K562 (cell line): ENCODE data around the gene DAB2IP. TPM values are rescaled to one million over a fixed set of nuclear protein-coding genes. Genes with fewer than 3 reads are reported as not detected.

Experiments
- CREBBP ChIP-seq: IDR thresholded peaks from one replicate; pipeline ENCODE4 v1.6.1; 2012; ENCODE audit warnings: low read depth, mild to moderate bottlenecking, control low read depth, inconsistent platforms, low read length
- EP400 ChIP-seq: fragments of 450-650 bp; IDR thresholded peaks from 2 replicates; pipeline ENCODE4 v1.6.1; 2017; ENCODE audit warnings: antibody characterized with exemption, mild to moderate bottlenecking, moderate library complexity
- ESRRA ChIP-seq: fragments of 450-650 bp; IDR thresholded peaks from 2 replicates; pipeline ENCODE4 v1.6.1; 2014; ENCODE audit warnings: low read depth, mild to moderate bottlenecking, moderate library complexity, borderline replicate concordance
- GTF2E2 ChIP-seq: fragments of 200-800 bp; sonication (Bioruptor generic); IDR thresholded peaks from 2 replicates; pipeline ENCODE4 v1.6.1; 2016; ENCODE audit warnings: missing genetic modification characterization, missing compliant biosample characterization
- KLF13 ChIP-seq: fragments of 450-650 bp; IDR thresholded peaks from 2 replicates; pipeline ENCODE4 v1.6.1; 2016; ENCODE audit warnings: missing genetic modification characterization, low read depth, mild to moderate bottlenecking, missing compliant biosample characterization, moderate library complexity, borderline replicate concordance
- OTX1 ChIP-seq: fragments of 450-650 bp; formaldehyde crosslinking; IDR thresholded peaks from 2 replicates; pipeline ENCODE4 v1.4.0; 2022; ENCODE audit warnings: mild to moderate bottlenecking
- RBM25 ChIP-seq: fragments of 200-400 bp; formaldehyde crosslinking; IDR thresholded peaks from 2 replicates; pipeline ENCODE4 v1.6.1; 2018; ENCODE audit warnings: low read length, low read depth, moderate library complexity; ENCODE audit not compliant: severe bottlenecking
- RHOXF2B ChIP-seq: fragments of 250-450 bp; sonication (Bioruptor Pico); conservative IDR thresholded peaks from 2 replicates; pipeline ENCODE4 v1.5.1; 2021
- SMAD3 ChIP-seq: fragments of 450-650 bp; formaldehyde crosslinking; conservative IDR thresholded peaks from 2 replicates; pipeline ENCODE4 v1.4.0; 2020; ENCODE audit warnings: mild to moderate bottlenecking
- XRCC5 ChIP-seq: fragments of 200-400 bp; formaldehyde crosslinking; IDR thresholded peaks from 2 replicates; pipeline ENCODE4 v1.6.1; 2017; ENCODE audit warnings: low read depth, mild to moderate bottlenecking, low read length
- ZFP36 ChIP-seq: fragments of 150-350 bp; IDR thresholded peaks from 2 replicates; pipeline ENCODE4 v1.6.1; 2018; ENCODE audit warnings: low read length, low read depth; ENCODE audit not compliant: partially characterized antibody
- ZNF143 ChIP-seq: sonication (generic); formaldehyde crosslinking; IDR thresholded peaks from 2 replicates; pipeline ENCODE4 v1.9.0; 2022; ENCODE audit warnings: mild to moderate bottlenecking, missing genetic modification reagents
- polyA plus RNA-seq, 8 experiments: library from polyadenylated mRNA; depleted of rRNA in 4 of 8; stranded (reverse) in 5 of 8; unstranded in 3 of 8; fragments of >200 nt; fragmentation: Nextera tagmentation in 2 of 8; fragmentation: Illumina TruSeq in 1 of 8; extraction: Ambion mirVana in 2 of 8; extraction: Trizol in 1 of 8; gene quantifications; 2 replicates each; pipeline versions ENCODE4 v1.2.1 to v1.2.3, GENCODE V29; 2011 to 2014; ENCODE audit warnings: inconsistent platforms in 1 of 8, missing spikeins in 1 of 8
- total RNA-seq, 7 experiments: library from RNA; depleted of rRNA in 6 of 7; stranded (reverse); fragments of >200 nt in 6 of 7; fragmentation: Illumina TruSeq in 2 of 7; extraction: Trizol in 2 of 7; gene quantifications; 2 replicates each; pipeline versions ENCODE4 v1.2.1 to v1.2.3, GENCODE V29; 2011 to 2021; ENCODE audit warnings: low replicate concordance in 1 of 7
- TF ChIP-seq, protein P1 (sequence below): fragments of 450-650 bp; IDR thresholded peaks from 2 replicates; pipeline ENCODE4 v1.7.1; 2018; ENCODE audit warnings: mild to moderate bottlenecking, low read depth; ENCODE audit not compliant: partially characterized antibody
- TF ChIP-seq, protein P2 (sequence below): IDR thresholded peaks from 2 replicates; pipeline ENCODE4 v1.6.1; 2011; ENCODE audit warnings: borderline replicate concordance, low read depth, mild to moderate bottlenecking, moderate library complexity, low read length; ENCODE audit not compliant: insufficient read depth, poor library complexity, severe bottlenecking
- TF ChIP-seq, protein P3 (sequence below): fragments of 450-650 bp; formaldehyde crosslinking; IDR thresholded peaks from 2 replicates; pipeline ENCODE4 v1.4.0; 2020; ENCODE audit warnings: mild to moderate bottlenecking, moderate library complexity
- TF ChIP-seq, protein P4 (sequence below): fragments of 450-650 bp; IDR thresholded peaks from 2 replicates; pipeline ENCODE4 v1.6.1; 2016; ENCODE audit warnings: antibody characterized with exemption
- TF ChIP-seq, protein P5 (sequence below), 3 experiments: IDR thresholded peaks in 2 of 3; conservative IDR thresholded peaks in 1 of 3; 2 replicates each; pipeline ENCODE4 v1.5.1; 2011 to 2012; ENCODE audit warnings: low read length in 3 of 3, mild to moderate bottlenecking in 3 of 3, control low read depth in 2 of 3, improper control_type of control experiment in 1 of 3, inconsistent platforms in 1 of 3, low read depth in 1 of 3, mixed read lengths in 1 of 3, moderate library complexity in 1 of 3; ENCODE audit not compliant: insufficient read depth in 2 of 3

Gene DAB2IP
- total and polyA plus RNA-seq, 9 of the 15 experiments (the other 6 are each of a cell fraction or from before 2014, with no cell fraction given), result 0.04 to 0.31 (median 0.08) TPM; not detected in 5

DNA sequence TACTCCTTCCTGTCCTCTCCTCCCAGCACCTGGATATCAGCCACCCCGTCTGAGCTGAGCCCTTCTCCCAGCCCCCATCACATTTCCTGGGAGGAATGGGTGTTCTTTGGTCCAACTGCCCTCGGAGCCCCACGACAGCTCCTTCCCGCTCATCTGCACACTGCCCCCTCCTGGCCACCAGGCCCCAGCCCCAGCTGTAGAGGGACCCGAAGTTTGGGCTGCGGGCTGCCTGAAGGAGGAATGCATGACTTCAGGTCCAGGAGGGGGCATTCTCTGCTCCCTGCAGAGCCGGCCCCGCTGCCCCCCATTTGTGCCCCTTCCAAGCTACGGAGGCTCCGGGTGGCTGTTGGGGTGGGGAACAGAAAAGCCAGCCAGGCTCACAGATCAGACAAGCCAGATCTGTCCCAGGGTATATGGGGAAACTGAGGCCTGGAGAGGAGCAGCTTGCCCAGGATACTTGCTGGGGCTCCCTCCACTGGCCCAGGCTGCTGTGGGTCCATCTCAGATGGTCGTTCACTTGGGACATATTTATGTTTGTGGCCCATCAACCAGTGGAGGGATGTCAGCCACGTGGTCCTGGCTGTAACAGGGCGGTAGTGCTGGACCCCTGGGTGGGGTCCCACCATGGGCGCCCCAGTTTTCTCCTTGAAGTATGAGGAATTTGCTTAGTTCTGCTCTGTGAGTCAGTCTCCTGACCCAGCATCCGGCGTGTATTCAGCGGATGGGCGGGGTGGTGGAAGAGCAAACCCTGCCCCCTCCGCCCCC lies 33.1 kb downstream of the DAB2IP start (continued):
- TF ChIP-seq, protein P1, sequence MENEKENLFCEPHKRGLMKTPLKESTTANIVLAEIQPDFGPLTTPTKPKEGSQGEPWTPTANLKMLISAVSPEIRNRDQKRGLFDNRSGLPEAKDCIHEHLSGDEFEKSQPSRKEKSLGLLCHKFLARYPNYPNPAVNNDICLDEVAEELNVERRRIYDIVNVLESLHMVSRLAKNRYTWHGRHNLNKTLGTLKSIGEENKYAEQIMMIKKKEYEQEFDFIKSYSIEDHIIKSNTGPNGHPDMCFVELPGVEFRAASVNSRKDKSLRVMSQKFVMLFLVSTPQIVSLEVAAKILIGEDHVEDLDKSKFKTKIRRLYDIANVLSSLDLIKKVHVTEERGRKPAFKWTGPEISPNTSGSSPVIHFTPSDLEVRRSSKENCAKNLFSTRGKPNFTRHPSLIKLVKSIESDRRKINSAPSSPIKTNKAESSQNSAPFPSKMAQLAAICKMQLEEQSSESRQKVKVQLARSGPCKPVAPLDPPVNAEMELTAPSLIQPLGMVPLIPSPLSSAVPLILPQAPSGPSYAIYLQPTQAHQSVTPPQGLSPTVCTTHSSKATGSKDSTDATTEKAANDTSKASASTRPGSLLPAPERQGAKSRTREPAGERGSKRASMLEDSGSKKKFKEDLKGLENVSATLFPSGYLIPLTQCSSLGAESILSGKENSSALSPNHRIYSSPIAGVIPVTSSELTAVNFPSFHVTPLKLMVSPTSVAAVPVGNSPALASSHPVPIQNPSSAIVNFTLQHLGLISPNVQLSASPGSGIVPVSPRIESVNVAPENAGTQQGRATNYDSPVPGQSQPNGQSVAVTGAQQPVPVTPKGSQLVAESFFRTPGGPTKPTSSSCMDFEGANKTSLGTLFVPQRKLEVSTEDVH, result no peak
- TF ChIP-seq, protein P2, sequence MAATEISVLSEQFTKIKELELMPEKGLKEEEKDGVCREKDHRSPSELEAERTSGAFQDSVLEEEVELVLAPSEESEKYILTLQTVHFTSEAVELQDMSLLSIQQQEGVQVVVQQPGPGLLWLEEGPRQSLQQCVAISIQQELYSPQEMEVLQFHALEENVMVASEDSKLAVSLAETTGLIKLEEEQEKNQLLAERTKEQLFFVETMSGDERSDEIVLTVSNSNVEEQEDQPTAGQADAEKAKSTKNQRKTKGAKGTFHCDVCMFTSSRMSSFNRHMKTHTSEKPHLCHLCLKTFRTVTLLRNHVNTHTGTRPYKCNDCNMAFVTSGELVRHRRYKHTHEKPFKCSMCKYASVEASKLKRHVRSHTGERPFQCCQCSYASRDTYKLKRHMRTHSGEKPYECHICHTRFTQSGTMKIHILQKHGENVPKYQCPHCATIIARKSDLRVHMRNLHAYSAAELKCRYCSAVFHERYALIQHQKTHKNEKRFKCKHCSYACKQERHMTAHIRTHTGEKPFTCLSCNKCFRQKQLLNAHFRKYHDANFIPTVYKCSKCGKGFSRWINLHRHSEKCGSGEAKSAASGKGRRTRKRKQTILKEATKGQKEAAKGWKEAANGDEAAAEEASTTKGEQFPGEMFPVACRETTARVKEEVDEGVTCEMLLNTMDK, result peak; percentile 3
- peak; percentile 21 for TF ChIP-seq ZFP36
- no peak for TF ChIP-seq GTF2E2 (tag)
- no peak for TF ChIP-seq XRCC5
- no peak for TF ChIP-seq OTX1 (CRISPR knock-in tag)
- TF ChIP-seq CREBBP, result no peak
- no peak for TF ChIP-seq RBM25
- TF ChIP-seq ESRRA, result no peak
- no peak for TF ChIP-seq ZNF143 (CRISPR knock-in tag)
- no peak for TF ChIP-seq RHOXF2B (CRISPR knock-in tag)
- TF ChIP-seq, protein P3, sequence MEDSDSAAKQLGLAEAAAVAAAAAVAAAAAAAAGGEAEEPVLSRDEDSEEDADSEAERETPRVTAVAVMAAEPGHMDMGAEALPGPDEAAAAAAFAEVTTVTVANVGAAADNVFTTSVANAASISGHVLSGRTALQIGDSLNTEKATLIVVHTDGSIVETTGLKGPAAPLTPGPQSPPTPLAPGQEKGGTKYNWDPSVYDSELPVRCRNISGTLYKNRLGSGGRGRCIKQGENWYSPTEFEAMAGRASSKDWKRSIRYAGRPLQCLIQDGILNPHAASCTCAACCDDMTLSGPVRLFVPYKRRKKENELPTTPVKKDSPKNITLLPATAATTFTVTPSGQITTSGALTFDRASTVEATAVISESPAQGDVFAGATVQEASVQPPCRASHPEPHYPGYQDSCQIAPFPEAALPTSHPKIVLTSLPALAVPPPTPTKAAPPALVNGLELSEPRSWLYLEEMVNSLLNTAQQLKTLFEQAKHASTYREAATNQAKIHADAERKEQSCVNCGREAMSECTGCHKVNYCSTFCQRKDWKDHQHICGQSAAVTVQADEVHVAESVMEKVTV, result no peak
- TF ChIP-seq SMAD3 (CRISPR knock-in tag), result no peak
- no peak for TF ChIP-seq KLF13 (tag)
- TF ChIP-seq, protein P4, sequence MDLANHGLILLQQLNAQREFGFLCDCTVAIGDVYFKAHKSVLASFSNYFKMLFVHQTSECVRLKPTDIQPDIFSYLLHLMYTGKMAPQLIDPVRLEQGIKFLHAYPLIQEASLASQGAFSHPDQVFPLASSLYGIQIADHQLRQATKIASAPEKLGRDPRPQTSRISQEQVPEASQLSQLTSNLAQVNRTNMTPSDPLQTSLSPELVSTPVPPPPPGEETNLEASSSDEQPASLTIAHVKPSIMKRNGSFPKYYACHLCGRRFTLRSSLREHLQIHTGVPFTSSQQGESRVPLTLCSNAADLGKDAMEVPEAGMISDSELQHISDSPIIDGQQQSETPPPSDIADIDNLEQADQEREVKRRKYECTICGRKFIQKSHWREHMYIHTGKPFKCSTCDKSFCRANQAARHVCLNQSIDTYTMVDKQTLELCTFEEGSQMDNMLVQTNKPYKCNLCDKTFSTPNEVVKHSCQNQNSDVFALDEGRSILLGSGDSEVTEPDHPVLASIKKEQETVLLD, result no peak
- TF ChIP-seq EP400, result no peak
- TF ChIP-seq, protein P5, sequence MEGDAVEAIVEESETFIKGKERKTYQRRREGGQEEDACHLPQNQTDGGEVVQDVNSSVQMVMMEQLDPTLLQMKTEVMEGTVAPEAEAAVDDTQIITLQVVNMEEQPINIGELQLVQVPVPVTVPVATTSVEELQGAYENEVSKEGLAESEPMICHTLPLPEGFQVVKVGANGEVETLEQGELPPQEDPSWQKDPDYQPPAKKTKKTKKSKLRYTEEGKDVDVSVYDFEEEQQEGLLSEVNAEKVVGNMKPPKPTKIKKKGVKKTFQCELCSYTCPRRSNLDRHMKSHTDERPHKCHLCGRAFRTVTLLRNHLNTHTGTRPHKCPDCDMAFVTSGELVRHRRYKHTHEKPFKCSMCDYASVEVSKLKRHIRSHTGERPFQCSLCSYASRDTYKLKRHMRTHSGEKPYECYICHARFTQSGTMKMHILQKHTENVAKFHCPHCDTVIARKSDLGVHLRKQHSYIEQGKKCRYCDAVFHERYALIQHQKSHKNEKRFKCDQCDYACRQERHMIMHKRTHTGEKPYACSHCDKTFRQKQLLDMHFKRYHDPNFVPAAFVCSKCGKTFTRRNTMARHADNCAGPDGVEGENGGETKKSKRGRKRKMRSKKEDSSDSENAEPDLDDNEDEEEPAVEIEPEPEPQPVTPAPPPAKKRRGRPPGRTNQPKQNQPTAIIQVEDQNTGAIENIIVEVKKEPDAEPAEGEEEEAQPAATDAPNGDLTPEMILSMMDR (IDR thresholded peaks at IDR 0.05 in 2 of 3, conservative IDR thresholded peaks at IDR 0.05 in 1 of 3; ENCODE audit: insufficient read depth in 2 of 3, low read depth in 1 of 3, low read length in 3 of 3), result peak; percentile 58 to 69 (median 68)
